Keratinocyte (primary cell): ENCODE measurements around the gene ZBTB46.

ENCODE experiments used
- CTCF ChIP-seq, 3 experiments: IDR thresholded peaks in 1 of 3; conservative IDR thresholded peaks in 1 of 3; optimal IDR thresholded peaks in 1 of 3; 2 replicates in 2 of 3; 3 replicates in 1 of 3; pipeline versions ENCODE3 to v1.5.1; 2011; ENCODE audit warnings: low read length in 3 of 3, mild to moderate bottlenecking in 3 of 3, moderate library complexity in 2 of 3, control low read depth in 1 of 3, inconsistent platforms in 1 of 3; ENCODE audit not compliant: insufficient read depth in 2 of 3; ENCODE audit errors: extremely low read depth in 1 of 3
- EZH2 ChIP-seq: IDR thresholded peaks from one replicate; pipeline ENCODE4 v1.6.1; 2012; ENCODE audit warnings: inconsistent platforms, mild to moderate bottlenecking, low read length, moderate library complexity

GRCh38 chr20:63771046-63771707 is 59.9 kb downstream of the ZBTB46 start:
- TF ChIP-seq EZH2 (no peak), CTCF (optimal IDR thresholded peaks at IDR 0.05 in 1 of 3, IDR thresholded peaks at IDR 0.05 in 1 of 3, conservative IDR thresholded peaks at IDR 0.05 in 1 of 3; ENCODE audit: extremely low read depth in 1 of 3, insufficient read depth in 2 of 3, low read length in 3 of 3) (no peak)
